ACC112 (cell line): ENCODE results near the gene SPATA7.

Source experiments
- H2AFZ ChIP-seq: fragments of 200-600 bp; sonication (generic); one replicate; pipeline ENCODE4 v1.6.0; 2017; ENCODE audit warnings: antibody characterized with exemption, low read length; ENCODE audit not compliant: unreplicated experiment
- H3K27ac ChIP-seq: fragments of 200-600 bp; sonication (generic); 2 replicates; pipeline ENCODE4 v1.5.1; 2014; ENCODE audit warnings: low read depth, mild to moderate bottlenecking, antibody characterized with exemption, low read length, moderate library complexity
- H3K27me3 ChIP-seq: fragments of 200-600 bp; sonication (generic); 2 replicates; pipeline ENCODE4 v1.6.1; 2014; ENCODE audit warnings: mild to moderate bottlenecking, antibody characterized with exemption, low read length, moderate library complexity, mixed read lengths; ENCODE audit not compliant: insufficient read depth
- H3K36me3 ChIP-seq: fragments of 200-600 bp; sonication (generic); 2 replicates; pipeline ENCODE4 v1.6.1; 2016; ENCODE audit warnings: mild to moderate bottlenecking, antibody characterized with exemption, low read length, moderate library complexity, mixed read lengths; ENCODE audit not compliant: insufficient read depth
- H3K4me1 ChIP-seq: fragments of 200-600 bp; sonication (generic); one replicate; pipeline ENCODE4 v1.6.1; 2016; ENCODE audit warnings: low read length, mixed read lengths; ENCODE audit not compliant: insufficient read depth, unreplicated experiment, control insufficient read depth
- H3K4me3 ChIP-seq: fragments of 200-600 bp; sonication (generic); 2 replicates; pipeline ENCODE4 v1.5.1; 2014; ENCODE audit warnings: mild to moderate bottlenecking, low read depth, low read length
- H3K79me2 ChIP-seq: fragments of 200-600 bp; sonication (generic); one replicate; pipeline ENCODE4 v1.6.0; 2016; ENCODE audit warnings: low read length; ENCODE audit not compliant: control insufficient read depth, unreplicated experiment, insufficient read depth

The SPATA7 gene

GRCh38 chr14:88417594-88417993, 32.1 kb downstream of the SPATA7 start:
- no peaks in the 10 kb centered on the region for H3K4me1 ChIP-seq
- no peak overlapping the region for H3K27ac ChIP-seq
- H3K27me3 ChIP-seq: no peaks in the 10 kb centered on the region
- H3K4me3 ChIP-seq: no peak overlapping the region
- H3K79me2 ChIP-seq: no peaks in the 10 kb centered on the region
- peaks cover 28% of the 10 kb centered on the region for H3K36me3 ChIP-seq
- H2AFZ ChIP-seq: no peak overlapping the region

GRCh38 chr14:88420187-88420586, 34.7 kb downstream of the SPATA7 start:
- Histone ChIP-seq H3K36me3 (peaks cover 25% of the 10 kb centered on the region), H3K27ac (no peak overlapping the region), H3K79me2 (no peaks in the 10 kb centered on the region)

GRCh38 chr14:88421286-88421685, 35.8 kb downstream of the SPATA7 start:
- no peak overlapping the region for H3K4me3 ChIP-seq
- no peaks in the 10 kb centered on the region for H3K27me3 ChIP-seq
- H3K27ac ChIP-seq: no peak overlapping the region
- peaks cover 17% of the 10 kb centered on the region for H3K36me3 ChIP-seq
- H2AFZ ChIP-seq: no peak overlapping the region
- peaks cover 28% of the 10 kb centered on the region for H3K4me1 ChIP-seq
- H3K79me2 ChIP-seq: no peaks in the 10 kb centered on the region

More at GRCh38 chr14:88420187-88420586, 34.7 kb downstream of the SPATA7 start:
- Histone ChIP-seq H3K27me3 (no peaks in the 10 kb centered on the region), H3K4me1 (peaks cover 21% of the 10 kb centered on the region), H3K4me3 (no peak overlapping the region), H2AFZ (no peak overlapping the region)

GRCh38 chr14:88422047-88422446, 36.6 kb downstream of the SPATA7 start:
- no peak overlapping the region for H3K27ac ChIP-seq
- H3K4me3 ChIP-seq: no peak overlapping the region
- no peaks in the 10 kb centered on the region for H3K79me2 ChIP-seq
- H2AFZ ChIP-seq: no peak overlapping the region
- H3K27me3 ChIP-seq: no peaks in the 10 kb centered on the region
- H3K4me1 ChIP-seq: peaks cover 35% of the 10 kb centered on the region
- peaks cover 17% of the 10 kb centered on the region for H3K36me3 ChIP-seq

GRCh38 chr14:88422919-88423650, 37.6 kb downstream of the SPATA7 start:
- Histone ChIP-seq H3K4me3 (no peak overlapping the region), H3K4me1 (peaks cover 37% of the 10 kb centered on the region), H2AFZ (no peak overlapping the region), H3K79me2 (no peaks in the 10 kb centered on the region), H3K27me3 (no peaks in the 10 kb centered on the region), H3K27ac (peak overlapping the region; percentile 50), H3K36me3 (peaks cover 9% of the 10 kb centered on the region)

GRCh38 chr14:88424573-88424972, 39.1 kb downstream of the SPATA7 start:
- peaks cover 37% of the 10 kb centered on the region for H3K4me1 ChIP-seq

GRCh38 chr14:88426271-88426670, 40.8 kb downstream of the SPATA7 start:
- Histone ChIP-seq H2AFZ (no peak overlapping the region), H3K4me3 (peak overlapping the region; percentile 56), H3K36me3 (no peaks in the 10 kb centered on the region; the same call in 1 of the 2 replicates), H3K27me3 (no peaks in the 10 kb centered on the region), H3K27ac (peak overlapping the region; percentile 31; the same call in 1 of the 2 replicates), H3K4me1 (peaks cover 37% of the 10 kb centered on the region), H3K79me2 (no peaks in the 10 kb centered on the region)

More at GRCh38 chr14:88424573-88424972, 39.1 kb downstream of the SPATA7 start:
- Histone ChIP-seq H2AFZ (no peak overlapping the region), H3K27ac (peak overlapping the region; percentile 7; the same call in 1 of the 2 replicates), H3K36me3 (peaks cover 5% of the 10 kb centered on the region), H3K79me2 (no peaks in the 10 kb centered on the region), H3K4me3 (no peak overlapping the region), H3K27me3 (no peaks in the 10 kb centered on the region)

GRCh38 chr14:88430976-88431375, 45.5 kb downstream of the SPATA7 start:
- Histone ChIP-seq H3K27me3 (no peaks in the 10 kb centered on the region), H3K4me3 (no peak overlapping the region), H3K36me3 (no peaks in the 10 kb centered on the region), H3K27ac (no peak overlapping the region), H3K4me1 (peaks cover 12% of the 10 kb centered on the region), H3K79me2 (no peaks in the 10 kb centered on the region), H2AFZ (no peak overlapping the region)

GRCh38 chr14:88437658-88438057, 52.2 kb downstream of the SPATA7 start:
- peaks cover 10% of the 10 kb centered on the region for H3K36me3 ChIP-seq
- H3K79me2 ChIP-seq: no peaks in the 10 kb centered on the region
- H3K4me1 ChIP-seq: no peaks in the 10 kb centered on the region
- H3K27me3 ChIP-seq: no peaks in the 10 kb centered on the region
- H3K4me3 ChIP-seq: no peak overlapping the region
- H2AFZ ChIP-seq: no peak overlapping the region
- H3K27ac ChIP-seq: no peak overlapping the region

- no peak overlapping the region for H3K4me3 ChIP-seq
- H3K27me3 ChIP-seq: no peaks in the 10 kb centered on the region
- no peak overlapping the region for H3K27ac ChIP-seq
- H2AFZ ChIP-seq: no peak overlapping the region
- H3K4me1 ChIP-seq: no peaks in the 10 kb centered on the region
- no peaks in the 10 kb centered on the region for H3K79me2 ChIP-seq
- peaks cover 10% of the 10 kb centered on the region for H3K36me3 ChIP-seq
Observed at GRCh38 chr14:88439088-88439487, 53.6 kb downstream of the SPATA7 start.

- Histone ChIP-seq H3K27me3 (no peaks in the 10 kb centered on the region), H3K79me2 (no peaks in the 10 kb centered on the region), H3K4me3 (no peak overlapping the region), H2AFZ (no peak overlapping the region), H3K36me3 (0 out of 2 replicates have a peak, but pooled peaks cover 7% of the 10 kb centered on the region), H3K27ac (no peak overlapping the region), H3K4me1 (no peaks in the 10 kb centered on the region)
Observed at GRCh38 chr14:88452231-88452630, 66.8 kb downstream of the SPATA7 start.
